Thyroid gland (tissue), 4 donors: ENCODE measurements around the gene OR8B3.

Experiments
- CTCF ChIP-seq, 6 experiments: fragments of 200-600 bp in 3 of 6; fragments of 450-650 bp in 3 of 6; sonication (generic) in 3 of 6; IDR thresholded peaks; one replicate each; pipeline ENCODE4 v1.5.1; 2016 to 2019; ENCODE audit warnings: antibody characterized with exemption in 6 of 6, mild to moderate bottlenecking in 2 of 6, inconsistent platforms in 1 of 6, moderate library complexity in 1 of 6
- POLR2A ChIP-seq, 2 donors: fragments of 450-650 bp; IDR thresholded peaks; one replicate each; pipeline ENCODE4 v1.6.1; 2017; ENCODE audit warnings: antibody characterized with exemption in 2 of 2, mild to moderate bottlenecking in 2 of 2, moderate library complexity in 1 of 2

- TF ChIP-seq CTCF (IDR thresholded peaks at IDR 0.05) (no peak), POLR2A (IDR thresholded peaks at IDR 0.05) (no peak)
These were observed 11.1 kb upstream of the OR8B3 start for GRCh38 chr11:124409906-124410305.
